ENCODE measurements around the gene WASHC2C.
A peak's percentile ranks its signal among the peaks of the same experiment; 100 is the strongest.
"Not testable (repeated sequence)": the region's sequence is repeated elsewhere in the genome, so short reads cannot be mapped to it uniquely, and the experiment has no call there.

The WASHC2C gene, protein sequence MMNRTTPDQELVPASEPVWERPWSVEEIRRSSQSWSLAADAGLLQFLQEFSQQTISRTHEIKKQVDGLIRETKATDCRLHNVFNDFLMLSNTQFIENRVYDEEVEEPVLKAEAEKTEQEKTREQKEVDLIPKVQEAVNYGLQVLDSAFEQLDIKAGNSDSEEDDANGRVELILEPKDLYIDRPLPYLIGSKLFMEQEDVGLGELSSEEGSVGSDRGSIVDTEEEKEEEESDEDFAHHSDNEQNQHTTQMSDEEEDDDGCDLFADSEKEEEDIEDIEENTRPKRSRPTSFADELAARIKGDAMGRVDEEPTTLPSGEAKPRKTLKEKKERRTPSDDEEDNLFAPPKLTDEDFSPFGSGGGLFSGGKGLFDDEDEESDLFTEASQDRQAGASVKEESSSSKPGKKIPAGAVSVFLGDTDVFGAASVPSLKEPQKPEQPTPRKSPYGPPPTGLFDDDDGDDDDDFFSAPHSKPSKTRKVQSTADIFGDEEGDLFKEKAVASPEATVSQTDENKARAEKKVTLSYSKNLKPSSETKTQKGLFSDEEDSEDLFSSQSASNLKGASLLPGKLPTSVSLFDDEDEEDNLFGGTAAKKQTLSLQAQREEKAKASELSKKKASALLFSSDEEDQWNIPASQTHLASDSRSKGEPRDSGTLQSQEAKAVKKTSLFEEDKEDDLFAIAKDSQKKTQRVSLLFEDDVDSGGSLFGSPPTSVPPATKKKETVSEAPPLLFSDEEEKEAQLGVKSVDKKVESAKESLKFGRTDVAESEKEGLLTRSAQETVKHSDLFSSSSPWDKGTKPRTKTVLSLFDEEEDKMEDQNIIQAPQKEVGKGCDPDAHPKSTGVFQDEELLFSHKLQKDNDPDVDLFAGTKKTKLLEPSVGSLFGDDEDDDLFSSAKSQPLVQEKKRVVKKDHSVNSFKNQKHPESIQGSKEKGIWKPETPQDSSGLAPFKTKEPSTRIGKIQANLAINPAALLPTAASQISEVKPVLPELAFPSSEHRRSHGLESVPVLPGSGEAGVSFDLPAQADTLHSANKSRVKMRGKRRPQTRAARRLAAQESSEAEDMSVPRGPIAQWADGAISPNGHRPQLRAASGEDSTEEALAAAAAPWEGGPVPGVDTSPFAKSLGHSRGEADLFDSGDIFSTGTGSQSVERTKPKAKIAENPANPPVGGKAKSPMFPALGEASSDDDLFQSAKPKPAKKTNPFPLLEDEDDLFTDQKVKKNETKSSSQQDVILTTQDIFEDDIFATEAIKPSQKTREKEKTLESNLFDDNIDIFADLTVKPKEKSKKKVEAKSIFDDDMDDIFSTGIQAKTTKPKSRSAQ (N-terminal part only)

DNA sequence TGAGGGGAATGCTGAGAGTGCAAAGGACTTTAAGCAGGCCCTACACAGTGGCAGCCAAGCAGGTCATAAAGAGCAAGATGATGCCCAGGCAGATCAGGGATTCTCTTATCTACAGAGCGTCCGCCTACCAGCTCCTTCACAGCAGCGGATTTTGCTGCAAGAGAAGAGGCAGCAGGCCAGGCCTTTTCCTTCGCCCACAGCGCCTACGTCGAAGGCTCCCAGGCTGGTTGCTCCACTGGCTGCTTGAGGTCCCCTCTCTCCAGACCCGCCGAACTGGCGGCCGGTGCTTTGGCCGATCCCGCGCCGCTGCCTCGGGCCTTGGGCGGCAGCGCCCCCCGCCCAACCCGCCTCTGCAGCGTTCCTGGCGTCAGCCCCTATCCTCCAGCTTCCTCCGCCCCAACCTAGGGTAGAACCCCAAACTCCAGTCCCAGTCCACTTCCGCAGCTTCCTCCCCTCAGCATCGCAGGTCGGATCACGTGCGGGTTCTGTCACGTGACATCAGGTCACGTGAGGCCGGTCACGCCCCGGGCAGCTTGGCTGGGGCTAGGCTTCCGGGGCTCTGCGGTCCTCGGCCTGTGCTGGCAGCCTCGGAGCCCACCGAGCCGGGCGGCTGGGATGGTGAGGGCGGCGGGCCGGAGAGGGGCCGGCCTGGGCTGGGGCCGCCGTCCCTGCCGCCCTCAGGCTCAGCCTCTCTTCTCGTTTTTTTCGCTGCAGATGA lies at the start of gene WASHC2C:
WASHC2C (plus strand) TSS at position 564 of the 718 bp plus-strand sequence; CDS start at position 616, 52 bp downstream.
- peak; percentile 58 for DNase-seq (ENCODE audit: low spot score)

DNA sequence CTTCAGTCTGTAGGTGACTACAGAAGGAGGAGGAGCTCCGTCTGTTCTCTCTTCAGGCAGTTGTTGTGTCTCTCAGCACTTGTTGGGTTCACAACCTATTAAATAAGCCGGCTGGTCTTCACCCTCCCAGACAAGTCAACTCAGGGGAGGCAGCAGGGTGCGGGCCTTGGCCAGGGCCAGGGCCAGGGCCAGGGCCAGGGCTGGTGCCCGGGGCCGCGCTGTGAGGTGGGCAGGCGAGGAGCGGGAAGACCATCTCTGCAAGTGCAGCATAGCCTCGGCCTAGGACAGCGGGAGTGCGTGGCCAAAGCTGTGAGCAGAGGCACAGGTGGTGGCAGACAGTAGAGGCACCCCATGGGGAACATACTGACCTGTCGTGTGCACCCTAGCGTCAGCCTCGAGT lies 48.6 kb upstream of the WASHC2C start:
- not testable (repeated sequence) for DNase-seq (ENCODE audit: low spot score)

DNA sequence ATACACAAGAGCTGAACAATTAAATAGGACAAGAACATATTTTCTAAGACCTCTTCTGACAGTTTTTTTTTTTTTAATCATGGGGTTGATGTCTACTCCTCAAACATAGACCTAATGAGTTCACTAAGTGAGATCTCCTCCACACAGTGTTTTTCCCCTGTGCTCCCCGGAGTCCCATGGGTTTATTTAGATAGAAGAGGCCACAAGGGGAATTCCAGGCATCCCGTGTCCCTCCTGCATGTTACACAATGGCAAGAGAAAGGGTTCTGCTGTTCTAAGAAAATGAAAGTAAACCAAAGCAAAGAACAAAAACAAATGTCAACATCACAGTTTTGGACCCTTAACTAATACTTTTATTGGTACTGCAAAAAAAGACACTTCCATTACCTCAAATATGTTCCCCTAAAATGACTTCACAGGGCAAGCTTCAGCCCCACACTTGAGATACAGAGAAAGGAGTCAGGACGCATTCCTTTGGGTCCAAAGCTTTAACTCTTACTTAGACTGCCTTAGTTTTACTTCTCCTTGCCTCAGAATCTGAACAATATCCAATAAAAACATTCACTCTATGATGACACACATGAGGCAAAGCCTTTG lies 16.8 kb upstream of the WASHC2C start:
- not testable (repeated sequence) for DNase-seq (ENCODE audit: low spot score)

DNA sequence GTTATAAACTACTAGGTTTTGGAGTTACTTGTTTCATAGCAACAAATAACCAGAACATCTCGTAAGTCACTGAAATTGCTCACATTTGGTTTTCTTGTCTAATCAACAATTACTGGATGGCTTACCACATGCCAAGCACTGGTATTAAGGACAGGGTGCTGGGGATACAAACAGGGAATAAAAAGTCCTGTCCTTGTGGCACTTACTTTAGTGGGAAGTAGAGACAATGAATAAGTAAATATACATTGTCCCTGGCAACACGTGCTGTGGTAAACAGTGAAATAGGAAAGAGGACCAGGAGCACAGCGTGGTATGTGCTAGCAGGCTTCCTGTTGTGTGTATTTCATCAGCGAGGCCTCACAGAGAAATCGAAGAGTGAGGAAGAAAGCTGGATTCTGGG lies 15.8 kb upstream of the WASHC2C start:
- DNase-seq (ENCODE audit: low spot score), result not testable (repeated sequence)

DNA sequence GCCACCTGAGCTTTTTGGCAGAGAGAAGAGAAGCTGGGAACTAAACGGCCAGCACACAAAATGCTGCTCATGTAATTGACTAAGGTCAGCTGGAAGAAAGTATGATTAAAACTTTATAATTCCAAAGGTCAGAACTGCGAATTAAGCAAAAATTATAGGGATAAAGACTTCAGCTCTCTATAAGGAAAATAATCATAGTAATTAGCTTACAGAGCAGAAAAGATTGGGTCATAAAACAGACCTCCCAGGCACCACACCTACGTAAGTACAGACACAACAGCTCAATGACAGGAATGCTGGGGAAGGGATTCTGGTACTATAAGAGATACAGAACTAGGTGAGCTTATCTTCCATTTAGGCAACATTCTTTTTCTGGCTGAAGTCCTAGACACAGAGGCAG lies 10.0 kb upstream of the WASHC2C start:
- DNase-seq (ENCODE audit: low spot score), result not testable (repeated sequence)

DNA sequence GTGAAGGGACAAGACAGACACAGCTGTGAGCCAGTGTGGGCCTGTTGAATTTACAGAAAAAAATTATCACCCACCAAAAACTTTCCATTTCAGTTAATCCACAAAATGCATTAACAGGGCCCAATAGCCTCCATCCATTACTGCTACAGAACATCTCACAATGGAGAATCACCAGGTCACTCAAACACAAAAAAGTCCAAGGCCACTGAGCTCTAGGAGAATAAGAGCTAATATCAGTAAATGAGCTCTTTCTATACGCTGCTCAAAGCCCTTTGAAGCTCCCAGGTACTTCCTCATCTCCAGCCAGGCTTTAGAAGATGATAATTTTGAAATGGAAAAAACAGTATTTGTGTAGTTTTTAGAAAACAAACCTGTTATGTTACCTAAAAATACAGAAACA lies 9.4 kb upstream of the WASHC2C start:
- not testable (repeated sequence) for DNase-seq (ENCODE audit: low spot score)

DNA sequence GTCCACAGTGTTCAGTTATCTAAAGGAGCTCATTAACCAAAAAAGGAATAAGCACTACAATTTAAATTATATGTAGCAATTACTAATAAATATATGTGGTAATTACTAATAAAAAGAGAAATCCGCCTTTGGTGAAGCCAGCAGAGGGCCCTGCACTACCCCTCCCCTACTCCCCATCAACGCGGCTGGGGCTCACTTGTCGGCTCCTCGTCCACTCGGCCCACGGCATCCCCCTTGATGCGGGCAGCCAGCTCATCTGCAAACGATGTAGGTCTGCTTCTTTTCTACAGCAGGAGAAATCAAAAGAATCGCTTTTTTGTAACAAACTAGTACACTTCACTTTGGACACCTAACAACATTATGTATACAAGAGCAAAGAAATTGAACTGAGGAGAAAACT lies 5.6 kb upstream of the WASHC2C start:
- not testable (repeated sequence) for DNase-seq (ENCODE audit: low spot score)

DNA sequence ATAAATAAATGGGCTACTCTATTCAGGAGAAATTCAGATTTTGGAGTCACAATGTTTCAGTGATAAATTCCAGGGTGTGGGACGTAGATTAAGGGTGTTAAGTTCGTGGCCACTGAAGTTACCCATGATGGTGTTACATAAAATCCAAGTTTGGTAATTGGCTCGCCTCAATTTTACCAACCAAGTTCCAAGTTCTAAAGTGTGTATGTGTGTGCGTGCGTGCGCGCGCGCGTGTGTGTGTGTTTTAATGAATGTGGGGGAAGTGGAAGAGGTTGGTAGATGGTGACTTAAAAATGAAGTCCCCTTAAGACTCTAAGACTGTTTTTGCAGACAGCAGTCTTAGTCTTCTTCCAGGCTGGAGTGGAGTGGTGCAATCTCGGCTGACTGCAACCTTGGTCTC lies 3.2 kb upstream of the WASHC2C start:
- not testable (repeated sequence) for DNase-seq (ENCODE audit: low spot score)

DNA sequence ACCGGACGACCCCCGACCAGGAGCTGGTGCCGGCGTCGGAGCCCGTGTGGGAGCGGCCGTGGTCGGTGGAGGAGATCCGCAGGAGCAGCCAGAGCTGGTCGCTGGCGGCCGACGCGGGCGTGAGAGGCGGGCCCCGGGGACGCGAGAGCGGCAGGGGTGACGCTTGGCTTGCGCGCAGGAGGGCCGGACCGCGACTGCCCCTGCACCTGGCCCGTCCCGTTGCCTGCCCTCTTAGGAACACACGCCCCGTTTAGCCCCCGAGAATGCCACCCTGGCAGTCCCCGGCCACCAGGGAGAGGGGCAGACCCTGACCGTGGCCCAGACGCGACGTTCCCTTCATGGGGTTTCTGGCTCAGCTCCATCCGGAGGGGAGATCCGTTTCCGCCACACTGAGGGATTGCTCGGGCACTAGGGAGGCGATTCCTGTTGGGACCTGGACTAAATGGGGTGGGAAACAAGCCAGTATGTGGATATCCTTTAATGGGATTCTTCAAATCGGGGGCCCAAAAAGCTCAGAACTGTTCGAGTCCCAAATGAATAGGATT lies 427 bp downstream of the WASHC2C start:
- DNase-seq (ENCODE audit: low spot score), result not testable (repeated sequence)

DNA sequence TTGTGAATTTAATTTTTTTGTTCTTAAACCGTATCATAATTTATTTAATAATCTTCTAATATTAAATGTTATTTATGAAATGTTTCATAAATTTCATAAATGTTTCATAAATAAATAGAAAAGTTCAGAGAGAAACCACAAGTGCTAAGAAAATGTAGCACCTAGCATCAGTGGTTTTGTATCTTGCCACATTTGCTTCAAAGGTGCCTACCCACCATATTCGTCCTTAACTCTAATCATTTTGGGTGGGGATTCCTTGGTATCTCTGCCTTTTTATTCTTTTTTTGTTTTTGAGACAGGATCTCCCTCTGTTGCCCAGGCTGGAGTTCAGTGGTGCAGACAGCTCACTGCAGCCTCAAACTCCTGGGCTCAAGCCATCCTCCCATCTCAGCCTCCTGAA lies 7.4 kb downstream of the WASHC2C start:
- DNase-seq (ENCODE audit: low spot score), result not testable (repeated sequence)

DNA sequence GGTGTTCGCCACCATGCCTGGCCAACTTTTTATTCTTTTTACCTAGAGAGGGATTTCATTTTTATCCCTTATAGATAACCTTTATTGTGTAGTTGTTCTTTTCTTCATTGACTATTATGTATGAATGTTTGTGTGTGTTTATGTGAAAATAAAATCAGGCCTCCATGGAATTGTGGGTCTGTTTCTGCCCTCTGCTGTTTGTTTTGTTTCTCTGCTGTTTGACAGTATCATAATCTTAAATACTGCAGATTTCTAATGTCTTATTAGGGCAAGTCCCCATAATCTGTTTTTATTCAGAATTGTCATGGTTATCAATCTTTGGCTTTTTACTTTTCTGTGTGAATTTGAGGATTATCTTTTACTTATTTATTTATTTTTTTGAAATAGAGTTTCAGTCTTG lies 7.8 kb downstream of the WASHC2C start:
- DNase-seq (ENCODE audit: low spot score), result not testable (repeated sequence)

DNA sequence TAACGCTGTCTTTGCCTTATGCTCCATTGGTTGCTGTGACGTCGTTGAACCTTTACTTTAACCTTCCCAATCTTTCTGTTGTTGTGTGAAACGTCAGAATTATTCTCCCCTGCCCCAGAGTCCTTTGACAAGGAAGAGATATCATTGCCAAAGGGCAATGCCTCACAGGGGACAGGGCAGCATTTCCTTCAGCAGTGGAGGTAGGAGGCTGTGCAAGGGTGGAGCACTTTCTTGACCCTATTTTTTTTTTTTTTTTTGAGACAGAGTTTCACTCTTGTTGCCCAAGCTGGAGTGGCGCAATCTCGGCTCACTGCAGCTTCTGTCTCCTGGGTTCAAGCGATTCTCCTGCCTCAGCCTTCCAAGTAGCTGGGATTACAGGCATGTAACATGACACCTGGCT lies 14.5 kb downstream of the WASHC2C start:
- not testable (repeated sequence) for DNase-seq (ENCODE audit: low spot score)

DNA sequence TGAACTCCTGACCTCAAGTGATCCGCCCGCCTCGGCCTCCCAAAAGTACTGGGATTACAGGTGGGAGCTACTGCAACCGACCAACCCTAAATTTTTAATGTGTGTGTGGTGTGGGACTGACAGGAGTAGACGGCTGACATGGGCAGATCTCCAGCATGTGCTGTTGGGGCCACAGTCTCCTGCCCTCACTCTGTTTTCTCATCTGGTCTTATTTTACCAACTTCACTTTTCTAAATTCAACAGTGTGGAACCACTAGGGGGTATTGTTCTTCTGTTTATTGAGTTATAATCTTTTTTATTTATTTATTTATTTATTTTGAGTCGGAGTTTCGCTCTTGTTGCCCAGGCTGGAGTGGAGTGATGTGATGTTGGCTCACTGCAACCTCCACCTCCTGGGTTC lies 14.9 kb downstream of the WASHC2C start:
- not testable (repeated sequence) for DNase-seq (ENCODE audit: low spot score)

DNA sequence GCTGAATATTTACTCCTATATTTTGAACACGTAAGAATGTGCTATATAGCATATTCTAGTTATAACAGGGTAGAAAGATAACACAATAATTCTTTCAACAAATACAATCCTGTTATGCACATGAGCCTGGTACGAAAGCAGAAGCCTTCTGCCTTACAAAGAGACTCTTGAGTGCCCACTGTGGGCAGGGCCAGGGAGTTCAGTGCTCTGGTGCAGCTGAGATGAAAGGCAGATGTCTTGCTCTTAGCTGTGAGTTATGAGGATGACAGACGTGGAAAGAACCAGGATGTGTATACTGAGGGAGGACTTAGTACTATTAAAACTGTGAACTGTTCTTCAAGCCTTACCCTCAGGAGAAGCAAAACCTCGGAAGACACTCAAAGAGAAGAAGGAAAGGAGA lies 24.1 kb downstream of the WASHC2C start:
- DNase-seq (ENCODE audit: low spot score), result not testable (repeated sequence)

DNA sequence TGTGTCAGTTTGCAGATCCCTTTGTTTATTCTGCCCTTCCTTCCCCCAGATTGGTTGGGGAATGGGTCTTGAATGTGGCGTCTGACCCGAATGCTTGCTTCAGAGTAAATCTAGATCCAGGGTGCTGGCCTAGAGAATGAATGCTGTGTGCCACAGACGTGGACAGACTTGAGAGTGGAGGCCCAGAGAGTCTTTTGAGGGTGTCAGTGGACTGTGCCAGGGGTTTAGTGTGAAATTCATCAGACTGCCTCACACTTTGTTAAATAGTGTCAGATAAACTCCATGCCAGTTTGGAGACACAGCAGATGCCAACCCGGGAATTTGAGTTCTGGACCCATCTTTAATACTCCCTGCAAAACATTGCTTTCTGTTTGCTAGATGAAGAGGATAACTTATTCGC lies 25.1 kb downstream of the WASHC2C start:
- DNase-seq (ENCODE audit: low spot score), result not testable (repeated sequence)

DNA sequence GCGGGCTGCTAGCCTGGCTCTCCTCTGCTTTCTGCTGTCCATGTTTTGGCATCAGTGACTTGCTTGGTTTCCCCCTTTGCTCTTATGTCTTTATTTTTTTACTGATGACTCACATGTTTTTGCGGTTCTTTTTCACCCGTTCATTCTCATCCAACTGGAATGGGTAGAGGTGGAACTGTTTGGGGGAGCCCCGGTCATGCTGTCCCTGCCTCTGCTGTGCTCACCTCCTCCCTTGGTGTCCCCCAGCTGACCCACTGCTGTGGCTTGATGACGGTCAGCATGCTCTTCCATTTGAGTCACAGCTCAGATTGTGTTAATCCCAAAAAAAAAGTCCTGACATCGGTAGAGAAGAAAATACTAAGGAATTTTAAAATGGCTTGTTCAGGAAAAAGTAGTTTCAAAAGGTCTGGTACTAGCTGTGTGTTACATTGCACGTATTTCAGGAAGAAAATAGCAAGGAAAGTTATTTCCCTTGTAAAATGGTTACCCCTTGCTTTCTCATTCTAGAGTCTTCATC lies 27.0 kb downstream of the WASHC2C start:
- not testable (repeated sequence) for DNase-seq (ENCODE audit: low spot score)

DNA sequence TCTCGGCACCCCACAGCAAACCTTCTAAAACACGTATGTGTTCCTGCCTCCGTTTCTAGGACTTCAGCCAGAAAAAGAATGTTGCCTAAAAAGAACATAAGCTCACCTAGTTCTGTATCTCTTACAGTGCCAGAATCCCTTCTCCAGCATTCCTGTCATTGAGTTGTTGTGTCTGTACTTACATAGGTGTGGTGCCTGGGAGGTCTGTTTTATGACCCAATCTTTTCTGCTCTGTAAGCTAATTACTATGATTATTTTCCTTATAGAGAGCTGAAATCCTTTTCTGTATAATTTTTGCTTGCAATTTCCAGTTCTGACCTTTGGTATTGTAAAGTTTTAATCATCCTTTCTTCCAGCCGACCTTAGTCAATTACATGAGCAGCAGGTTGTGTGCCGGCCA lies 28.0 kb downstream of the WASHC2C start:
- not testable (repeated sequence) for DNase-seq (ENCODE audit: low spot score)

DNA sequence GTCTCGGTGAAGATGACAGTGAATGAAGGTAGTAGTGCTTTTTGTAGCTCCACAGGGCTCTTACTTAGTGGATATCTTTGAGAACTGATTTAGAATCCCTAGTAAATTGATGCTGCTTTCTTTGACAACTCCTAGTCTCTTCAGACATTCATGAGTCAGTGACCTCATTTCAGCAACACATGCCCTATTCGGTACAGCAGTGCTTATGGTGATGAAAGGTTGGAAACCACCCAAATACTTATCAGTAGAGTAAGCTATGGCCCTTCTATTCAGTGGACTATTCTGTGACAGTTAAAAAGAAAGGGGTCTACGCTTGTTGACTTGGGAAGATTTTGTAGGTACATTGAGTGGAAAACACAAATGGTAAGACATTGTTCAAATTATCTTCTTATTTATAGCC lies 29.0 kb downstream of the WASHC2C start:
- not testable (repeated sequence) for DNase-seq (ENCODE audit: low spot score)

DNA sequence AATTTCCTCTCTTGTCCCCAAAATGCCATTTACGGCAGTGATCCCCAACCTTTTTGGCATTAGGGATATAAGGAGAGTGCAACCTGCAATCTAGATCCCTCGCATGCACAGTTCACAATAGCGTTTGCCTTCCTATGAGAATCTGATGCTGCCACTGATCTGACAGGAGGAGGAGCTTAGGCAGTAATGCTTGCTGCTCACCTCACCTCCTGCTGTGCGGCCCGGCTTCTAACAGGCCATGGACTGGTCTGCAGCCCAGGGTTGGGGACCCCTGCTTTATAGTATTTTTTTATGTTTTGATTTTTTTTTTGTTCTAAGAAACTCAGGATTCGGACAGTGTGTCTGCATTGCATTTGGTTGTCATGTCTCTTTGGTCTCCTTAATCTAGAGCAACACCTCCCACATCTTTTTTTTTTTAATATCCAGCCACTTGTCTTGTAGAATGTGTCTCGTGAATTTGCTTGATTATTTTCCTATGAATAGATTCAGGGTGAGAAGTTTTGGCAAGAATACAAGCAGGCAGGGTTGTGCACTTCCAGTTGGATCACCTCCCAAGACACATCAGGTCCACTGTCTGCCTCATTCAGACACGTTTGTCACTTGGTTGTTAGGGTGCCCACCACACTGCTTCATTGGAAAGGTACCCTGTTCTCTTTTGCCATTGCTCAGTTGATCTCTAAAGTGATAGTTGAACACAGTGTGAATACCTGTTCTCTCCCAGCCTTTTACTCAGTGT lies 30.8 kb downstream of the WASHC2C start:
- not testable (repeated sequence) for DNase-seq (ENCODE audit: low spot score)

DNA sequence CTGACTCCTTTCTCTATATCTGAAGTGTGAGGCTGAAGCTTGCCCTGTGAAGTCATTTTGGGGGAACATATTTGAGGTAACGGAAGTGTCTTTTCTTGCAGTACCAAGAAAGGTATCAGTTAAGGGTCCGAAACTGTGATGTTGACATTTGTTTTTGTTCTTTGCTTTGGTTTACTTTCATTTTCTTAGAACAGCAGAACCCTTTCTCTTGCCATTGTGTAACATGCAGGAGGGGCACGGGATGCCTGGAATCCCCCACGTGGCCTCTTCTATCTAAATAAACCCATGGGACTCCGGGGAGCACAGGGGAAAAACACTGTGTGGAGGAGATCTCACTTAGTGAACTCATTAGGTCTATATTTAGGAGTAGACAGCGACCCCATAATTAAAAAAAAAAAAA lies 34.6 kb downstream of the WASHC2C start:
- DNase-seq (ENCODE audit: low spot score), result not testable (repeated sequence)

Measured in AG08396 (cell line).